ENCODE results near the gene PHOSPHO2.

PHOSPHO2 gene

GRCh38 chr2:169715379-169716237 lies 21.3 kb downstream of the PHOSPHO2 start:
- DNase-seq (ENCODE audit: extremely low read depth in 1 of 2, low read depth in 1 of 2) = no peak

- no peak for DNase-seq (ENCODE audit: extremely low read depth in 1 of 2, low read depth in 1 of 2)
These were observed 22.1 kb downstream of the PHOSPHO2 start for GRCh38 chr2:169716238-169716886.

- DNase-seq (ENCODE audit: extremely low read depth in 1 of 2, low read depth in 1 of 2) = no peak
These were observed 22.8 kb downstream of the PHOSPHO2 start for GRCh38 chr2:169716938-169717690.

GRCh38 chr2:169717691-169718063 lies 23.4 kb downstream of the PHOSPHO2 start:
- no peak for DNase-seq (ENCODE audit: extremely low read depth in 1 of 2, low read depth in 1 of 2)

DNA sequence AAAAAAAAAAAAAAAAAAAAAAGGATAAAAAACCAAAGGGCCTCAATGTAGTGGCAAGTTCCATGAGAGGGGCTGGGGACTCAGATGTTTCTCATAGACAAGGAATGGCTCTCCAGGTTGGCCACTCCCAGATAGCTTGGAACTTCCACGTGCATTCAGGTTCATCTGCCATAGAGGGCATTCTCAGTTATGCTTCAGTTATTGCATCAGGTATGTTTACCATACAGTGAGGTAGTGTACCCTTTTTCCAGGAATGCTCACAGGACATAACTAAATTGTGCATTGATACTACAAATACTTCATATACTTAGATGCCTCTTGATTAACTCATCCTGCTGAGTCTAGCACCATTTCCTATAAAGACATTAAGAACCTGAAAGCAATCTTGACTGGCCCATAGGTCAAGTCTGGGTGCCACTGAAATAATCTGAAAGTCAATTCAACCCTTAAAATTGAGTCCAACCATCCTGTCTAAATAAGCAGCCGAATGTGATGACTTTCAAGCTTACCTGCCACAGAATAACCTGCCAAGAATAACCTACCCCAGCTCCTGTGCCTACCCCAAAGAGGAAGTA lies 24.7 kb downstream of the PHOSPHO2 start:
- DNase-seq (ENCODE audit: extremely low read depth in 1 of 2, low read depth in 1 of 2) = no peak

- no peak for DNase-seq (ENCODE audit: extremely low read depth in 1 of 2, low read depth in 1 of 2)
These were observed 26.7 kb downstream of the PHOSPHO2 start for GRCh38 chr2:169721016-169721415.

GRCh38 chr2:169727065-169727464 lies 32.8 kb downstream of the PHOSPHO2 start:
- no peak for DNase-seq (ENCODE audit: extremely low read depth in 1 of 2, low read depth in 1 of 2)

GRCh38 chr2:169729274-169729605 lies 35.0 kb downstream of the PHOSPHO2 start:
- no peak for DNase-seq (ENCODE audit: extremely low read depth in 1 of 2, low read depth in 1 of 2)

DNA sequence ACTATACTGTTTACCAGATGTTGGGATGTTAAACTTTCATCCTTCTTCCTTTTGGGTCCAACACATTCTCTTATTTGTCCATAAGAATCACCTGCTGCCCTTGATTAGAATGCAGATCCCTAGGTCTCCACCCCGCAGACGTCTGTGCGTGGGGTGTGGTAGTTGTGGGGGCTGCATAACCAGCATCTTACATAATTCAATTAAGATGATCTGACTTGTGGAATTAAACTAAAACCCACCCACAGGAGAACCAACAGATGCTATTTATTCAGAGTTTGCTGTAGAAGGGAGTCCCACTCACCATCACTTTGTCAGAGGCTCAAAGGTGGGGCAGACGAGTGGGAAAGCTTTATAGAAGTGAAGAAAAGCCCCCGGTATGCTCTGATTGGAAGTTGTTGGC lies 37.8 kb downstream of the PHOSPHO2 start:
- no peak for DNase-seq (ENCODE audit: extremely low read depth in 1 of 2, low read depth in 1 of 2)

GRCh38 chr2:169732583-169733358 lies 38.5 kb downstream of the PHOSPHO2 start:
- no peak for DNase-seq (ENCODE audit: extremely low read depth in 1 of 2, low read depth in 1 of 2)

DNA sequence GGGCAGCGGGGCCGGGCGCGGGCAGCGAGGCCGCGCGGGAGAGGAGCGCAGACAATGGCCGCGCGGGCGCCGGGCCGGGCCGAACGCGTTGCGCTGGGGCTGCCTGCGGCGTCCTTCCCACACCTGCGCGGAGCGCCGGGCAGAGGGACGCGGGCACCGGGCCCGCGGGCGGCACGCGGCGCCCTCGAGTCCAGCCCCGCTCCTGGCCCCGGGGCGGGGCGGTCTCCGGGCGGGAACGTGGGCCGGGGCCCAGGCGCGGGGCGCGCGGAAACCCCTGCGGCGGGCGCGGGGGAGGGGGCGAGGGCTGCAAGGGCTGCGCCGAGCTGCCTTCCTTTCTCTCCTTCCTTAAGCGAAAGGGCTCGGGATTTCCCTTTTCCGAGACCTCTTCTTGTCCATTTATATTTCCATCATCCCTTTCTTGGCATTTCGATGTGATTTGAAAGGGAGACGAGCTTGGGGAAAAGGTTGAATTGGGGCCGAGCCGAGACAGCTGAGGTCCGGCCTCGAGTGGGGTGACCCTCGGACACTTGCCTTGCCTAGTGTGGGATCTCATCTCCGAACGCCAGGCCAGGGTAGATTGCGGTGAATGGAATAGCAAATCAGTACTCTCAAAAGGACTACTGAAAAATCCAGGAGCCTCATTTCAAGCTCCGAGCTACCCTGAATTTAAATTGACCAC lies 40.0 kb downstream of the PHOSPHO2 start:
- DNase-seq (ENCODE audit: extremely low read depth in 1 of 2, low read depth in 1 of 2) = no peak

GRCh38 chr2:169735623-169736022 lies 41.4 kb downstream of the PHOSPHO2 start:
- no peak for DNase-seq (ENCODE audit: extremely low read depth in 1 of 2, low read depth in 1 of 2)

DNA sequence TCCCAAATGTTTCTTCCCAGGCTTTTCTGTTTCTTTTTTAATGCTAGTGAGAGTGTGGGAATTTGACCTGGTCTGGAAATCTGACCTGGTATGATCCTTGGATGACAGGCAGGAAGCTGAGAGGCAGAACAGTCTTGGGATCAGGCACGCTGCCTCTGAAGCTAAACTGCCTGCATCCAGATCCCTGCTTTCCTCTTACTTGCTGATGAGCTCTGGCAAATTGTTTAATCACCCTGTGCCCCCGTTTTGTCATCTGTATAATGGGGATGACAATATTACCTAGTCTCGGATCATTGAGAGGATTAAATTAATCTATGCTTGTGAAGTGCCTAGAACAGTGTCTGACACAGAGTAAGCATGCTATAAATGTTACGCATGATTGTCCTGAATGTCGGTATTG lies 42.6 kb downstream of the PHOSPHO2 start:
- no peak for DNase-seq (ENCODE audit: extremely low read depth in 1 of 2, low read depth in 1 of 2)

GRCh38 chr2:169738566-169739229 lies 44.4 kb downstream of the PHOSPHO2 start:
- DNase-seq (ENCODE audit: extremely low read depth in 1 of 2, low read depth in 1 of 2) = no peak

- DNase-seq (ENCODE audit: extremely low read depth in 1 of 2, low read depth in 1 of 2) = no peak
These were observed 45.1 kb downstream of the PHOSPHO2 start for GRCh38 chr2:169739351-169739750.

DNA sequence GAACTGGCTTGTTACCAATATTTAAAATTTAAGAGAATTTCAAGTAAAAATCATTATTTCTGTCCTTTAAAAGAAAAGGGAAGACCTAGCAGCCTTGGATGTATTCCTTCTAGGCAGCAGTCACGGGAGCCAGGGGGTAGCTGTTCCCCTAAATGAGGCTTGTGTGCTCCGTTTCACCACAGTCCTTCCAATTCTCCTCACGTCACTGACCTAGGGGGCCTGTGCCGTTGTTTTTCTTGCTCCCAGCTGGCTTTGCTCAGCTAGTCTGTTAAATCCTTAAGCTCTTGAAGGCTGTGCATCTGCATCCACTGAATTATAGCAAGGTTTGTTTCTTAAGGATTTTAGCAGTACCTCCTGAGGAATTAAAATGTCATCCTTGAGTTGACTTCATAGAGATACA lies 49.3 kb downstream of the PHOSPHO2 start:
- no peak for DNase-seq (ENCODE audit: extremely low read depth in 1 of 2, low read depth in 1 of 2)

DNA sequence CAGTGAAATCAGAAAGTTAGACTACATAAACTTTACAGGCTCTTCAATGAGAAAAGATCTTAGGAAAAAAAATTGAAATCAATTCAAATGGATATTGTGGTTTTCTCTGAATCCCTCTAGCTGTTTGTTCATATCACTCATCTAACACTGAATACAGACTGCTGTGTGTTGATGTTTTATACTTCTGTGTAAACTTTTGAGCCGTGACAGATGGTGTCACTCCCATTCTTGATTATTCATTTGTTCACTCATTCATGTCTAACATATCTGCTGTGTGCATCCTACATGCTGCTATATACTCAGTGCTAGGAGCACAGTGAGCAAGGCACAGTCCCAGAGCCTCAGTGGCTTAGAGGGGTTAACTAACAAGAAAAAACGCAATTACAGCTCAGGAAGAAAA lies 52.0 kb downstream of the PHOSPHO2 start:
- DNase-seq (ENCODE audit: extremely low read depth in 1 of 2, low read depth in 1 of 2) = no peak

GRCh38 chr2:169748319-169748718 lies 54.0 kb downstream of the PHOSPHO2 start:
- DNase-seq (ENCODE audit: extremely low read depth in 1 of 2, low read depth in 1 of 2) = no peak

Data from stimulated activated CD8-positive, alpha-beta memory T cell treated with anti-CD3 and anti-CD28 coated beads, Interleukin-7, amount 100 ng/mL, for 48 hours (primary cell).